ENCODE measurements around the gene STEAP3. TPM values are rescaled to one million over a fixed set of nuclear protein-coding genes. Genes with fewer than 3 reads are reported as not detected.
A peak's percentile ranks its signal among the peaks of the same experiment; 100 is the strongest.

STEAP3 gene
- total and polyA plus RNA-seq, 8 donors = 1.7 to 43.8 (median 3.1) TPM

- TF ChIP-seq CTCF (IDR thresholded peaks at IDR 0.05) = no peak
- no peak for DNase-seq
- intact Hi-C loops (cut with DNase I) = no loop called here
These were observed 26.5 kb downstream of the STEAP3 start for GRCh38 chr2:119249855-119250717.

GRCh38 chr2:119250718-119251290 is 27.2 kb downstream of the STEAP3 start:
- no peak for ATAC-seq
- Histone ChIP-seq H3K9me3 (no peaks in the 10 kb centered on the region), H3K27ac (no peak overlapping the region), H3K36me3 (peaks cover 0 to 89% of the 10 kb centered on the region in 2 donors), H3K4me1 (peaks cover 0 to 3% of the 10 kb centered on the region in 2 donors), H3K4me3 (no peak overlapping the region), H3K27me3 (no peaks in the 10 kb centered on the region)
- intact Hi-C loops (cut with DNase I) = no loop called here
- DNase-seq = no peak
- no peak for TF ChIP-seq CTCF (IDR thresholded peaks at IDR 0.05)

More at GRCh38 chr2:119249855-119250717, 26.5 kb downstream of the STEAP3 start:
- H3K27ac ChIP-seq = no peak overlapping the region
- H3K4me1 ChIP-seq = peaks cover 0 to 3% of the 10 kb centered on the region in 2 donors
- H3K36me3 ChIP-seq = peaks cover 0 to 89% of the 10 kb centered on the region in 2 donors
- H3K27me3 ChIP-seq = no peaks in the 10 kb centered on the region
- no peak for ATAC-seq
- peaks cover 0 to 2% of the 10 kb centered on the region in 2 donors for H3K9me3 ChIP-seq
- H3K4me3 ChIP-seq = no peak overlapping the region

- ATAC-seq (no peak), DNase-seq (no peak)
- Histone ChIP-seq H3K4me3 (no peak overlapping the region), H3K27me3 (no peaks in the 10 kb centered on the region), H3K9me3 (no peaks in the 10 kb centered on the region), H3K36me3 (peaks cover 0 to 88% of the 10 kb centered on the region in 2 donors), H3K4me1 (peaks cover 0 to 3% of the 10 kb centered on the region in 2 donors), H3K27ac (no peak overlapping the region)
- no peak for TF ChIP-seq CTCF (IDR thresholded peaks at IDR 0.05)
- intact Hi-C loops (cut with DNase I) = no loop called here
These were observed 28.0 kb downstream of the STEAP3 start for GRCh38 chr2:119251652-119252051.

GRCh38 chr2:119252186-119253113 is 28.8 kb downstream of the STEAP3 start:
- intact Hi-C loops (cut with DNase I) = no loop called here
- peak; percentile 70 for ATAC-seq
- peaks cover 0 to 3% of the 10 kb centered on the region in 2 donors for H3K4me1 ChIP-seq
- DNase-seq = no peak
- peaks cover 0 to 82% of the 10 kb centered on the region in 2 donors for H3K36me3 ChIP-seq
- H3K27ac ChIP-seq = no peak overlapping the region
- no peaks in the 10 kb centered on the region for H3K27me3 ChIP-seq
- no peaks in the 10 kb centered on the region for H3K9me3 ChIP-seq
- no peak for TF ChIP-seq CTCF (IDR thresholded peaks at IDR 0.05)
- no peak overlapping the region for H3K4me3 ChIP-seq
